ENCODE measurements around the gene MYO10. TPM values are rescaled to one million over a fixed set of nuclear protein-coding genes. Genes with fewer than 3 reads are reported as not detected.

The MYO10 gene
- total RNA-seq, 1 donor from 2014 or later = 56.7 TPM

DNA sequence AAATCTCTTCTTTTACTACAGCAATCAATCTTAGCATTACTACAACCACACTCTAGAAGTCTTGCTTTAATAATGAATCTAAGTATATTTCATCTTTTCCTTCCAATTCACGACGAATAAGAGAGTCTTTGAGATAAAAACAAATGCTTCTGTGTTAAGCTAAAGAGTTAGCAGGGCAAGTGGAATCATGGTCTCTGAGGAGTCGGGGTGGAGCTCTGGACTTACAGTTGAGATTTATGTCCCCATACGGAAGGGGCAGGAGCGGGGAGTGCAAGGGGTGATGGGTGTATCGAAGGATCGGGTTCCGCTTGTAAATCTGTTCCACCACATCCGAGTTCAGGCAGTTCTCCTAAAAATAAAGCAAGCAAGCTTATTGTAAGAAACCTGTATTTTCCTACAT is 260.3 kb downstream of the MYO10 start:
- Mint-ChIP-seq H3K27me3 (ENCODE audit: low read depth) (no peaks in the 10 kb centered on the region), H3K4me1 (peaks cover 13% of the 10 kb centered on the region), H3K36me3 (peaks cover 59% of the 10 kb centered on the region), H3K27ac (peak overlapping the region; percentile 51), H3K4me3 (no peak overlapping the region), H3K9me3 (no peaks in the 10 kb centered on the region)
- no peak for DNase-seq (ENCODE audit: low spot score in 2 of 2, unreplicated experiment in 2 of 2)
- TF ChIP-seq, protein P1, sequence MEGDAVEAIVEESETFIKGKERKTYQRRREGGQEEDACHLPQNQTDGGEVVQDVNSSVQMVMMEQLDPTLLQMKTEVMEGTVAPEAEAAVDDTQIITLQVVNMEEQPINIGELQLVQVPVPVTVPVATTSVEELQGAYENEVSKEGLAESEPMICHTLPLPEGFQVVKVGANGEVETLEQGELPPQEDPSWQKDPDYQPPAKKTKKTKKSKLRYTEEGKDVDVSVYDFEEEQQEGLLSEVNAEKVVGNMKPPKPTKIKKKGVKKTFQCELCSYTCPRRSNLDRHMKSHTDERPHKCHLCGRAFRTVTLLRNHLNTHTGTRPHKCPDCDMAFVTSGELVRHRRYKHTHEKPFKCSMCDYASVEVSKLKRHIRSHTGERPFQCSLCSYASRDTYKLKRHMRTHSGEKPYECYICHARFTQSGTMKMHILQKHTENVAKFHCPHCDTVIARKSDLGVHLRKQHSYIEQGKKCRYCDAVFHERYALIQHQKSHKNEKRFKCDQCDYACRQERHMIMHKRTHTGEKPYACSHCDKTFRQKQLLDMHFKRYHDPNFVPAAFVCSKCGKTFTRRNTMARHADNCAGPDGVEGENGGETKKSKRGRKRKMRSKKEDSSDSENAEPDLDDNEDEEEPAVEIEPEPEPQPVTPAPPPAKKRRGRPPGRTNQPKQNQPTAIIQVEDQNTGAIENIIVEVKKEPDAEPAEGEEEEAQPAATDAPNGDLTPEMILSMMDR (IDR thresholded peaks at IDR 0.05; ENCODE audit: unreplicated experiment) = no peak

DNA sequence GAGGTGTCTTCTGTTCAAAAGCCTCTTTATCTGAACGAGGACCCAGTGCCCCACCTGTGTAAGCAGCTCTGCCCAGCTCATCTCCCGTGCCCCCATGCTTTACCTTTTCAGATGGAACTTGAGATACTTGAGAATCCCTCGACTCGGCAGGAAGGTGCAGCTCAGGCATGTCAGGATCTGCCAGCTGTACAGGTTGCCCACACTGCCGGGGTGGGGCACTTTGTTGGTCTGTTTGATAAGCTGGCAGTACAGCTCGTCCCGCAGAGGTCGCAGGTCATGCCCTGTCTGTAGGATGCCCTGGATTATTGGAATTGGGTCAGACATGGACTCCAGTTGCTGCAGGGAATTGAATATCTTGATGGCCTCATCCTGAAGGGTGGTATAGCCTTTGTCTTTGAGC is 261.3 kb downstream of the MYO10 start:
- TF ChIP-seq, protein P1 (IDR thresholded peaks at IDR 0.05; ENCODE audit: unreplicated experiment) = no peak
- peaks cover 53% of the 10 kb centered on the region for H3K36me3 Mint-ChIP-seq
- DNase-seq (ENCODE audit: low spot score in 2 of 2, unreplicated experiment in 2 of 2) = no peak
- no peaks in the 10 kb centered on the region for H3K9me3 Mint-ChIP-seq
- H3K27ac Mint-ChIP-seq = no peak overlapping the region
- H3K4me1 Mint-ChIP-seq = peaks cover 21% of the 10 kb centered on the region
- H3K27me3 Mint-ChIP-seq (ENCODE audit: low read depth) = no peaks in the 10 kb centered on the region
- H3K4me3 Mint-ChIP-seq = no peak overlapping the region

DNA sequence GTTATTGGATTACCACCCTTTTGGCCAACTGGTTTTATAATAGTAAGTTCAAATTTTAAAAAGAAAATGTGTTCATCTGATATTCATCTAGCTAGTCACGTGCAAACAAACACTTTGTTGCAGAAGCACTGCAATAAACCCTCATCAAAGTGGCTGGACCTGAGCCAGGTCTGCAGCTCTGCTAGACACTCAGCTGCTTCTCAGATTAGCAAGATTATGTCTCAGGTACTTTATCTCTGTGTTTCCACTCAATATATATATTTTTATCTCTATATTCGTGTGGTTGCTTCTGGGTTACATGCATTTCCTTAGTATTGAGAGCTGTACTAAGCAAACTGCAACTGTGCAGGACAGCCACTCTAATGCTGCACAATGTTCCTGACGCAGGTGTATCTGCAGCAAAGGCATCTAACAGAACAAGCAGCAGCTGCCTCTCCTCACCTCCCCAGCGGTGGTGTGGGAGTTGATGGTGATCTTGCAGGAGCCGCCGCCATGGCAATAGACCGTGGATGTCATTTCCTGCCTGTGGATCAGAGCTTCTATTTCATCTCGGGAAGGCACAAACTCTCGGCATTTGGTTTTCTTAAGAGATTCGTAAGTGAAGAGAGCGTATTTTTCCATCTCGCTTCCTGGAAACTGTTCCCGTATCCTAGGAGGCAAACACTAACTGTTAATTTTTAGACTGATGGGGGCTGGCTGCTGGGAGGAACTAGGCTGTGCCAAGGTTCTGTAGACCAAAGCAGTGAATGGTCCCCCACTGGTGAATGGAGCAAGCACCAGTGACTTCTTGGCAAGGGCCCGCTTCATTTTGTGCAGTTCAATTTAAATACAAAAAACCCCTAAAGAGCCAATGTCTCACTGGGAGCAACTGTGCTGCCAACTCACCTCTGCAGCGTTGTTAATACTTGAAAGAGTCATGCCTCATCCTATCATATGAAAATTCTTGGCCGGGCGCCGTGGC is 262.6 kb downstream of the MYO10 start:
- Mint-ChIP-seq H3K27ac (peak overlapping the region; percentile 66), H3K36me3 (peaks cover 48% of the 10 kb centered on the region), H3K27me3 (ENCODE audit: low read depth) (no peaks in the 10 kb centered on the region), H3K4me3 (no peak overlapping the region), H3K4me1 (peaks cover 31% of the 10 kb centered on the region), H3K9me3 (no peaks in the 10 kb centered on the region)
- TF ChIP-seq, protein P1 (IDR thresholded peaks at IDR 0.05; ENCODE audit: unreplicated experiment) = no peak
- no peak for DNase-seq (ENCODE audit: low spot score in 2 of 2, unreplicated experiment in 2 of 2)

DNA sequence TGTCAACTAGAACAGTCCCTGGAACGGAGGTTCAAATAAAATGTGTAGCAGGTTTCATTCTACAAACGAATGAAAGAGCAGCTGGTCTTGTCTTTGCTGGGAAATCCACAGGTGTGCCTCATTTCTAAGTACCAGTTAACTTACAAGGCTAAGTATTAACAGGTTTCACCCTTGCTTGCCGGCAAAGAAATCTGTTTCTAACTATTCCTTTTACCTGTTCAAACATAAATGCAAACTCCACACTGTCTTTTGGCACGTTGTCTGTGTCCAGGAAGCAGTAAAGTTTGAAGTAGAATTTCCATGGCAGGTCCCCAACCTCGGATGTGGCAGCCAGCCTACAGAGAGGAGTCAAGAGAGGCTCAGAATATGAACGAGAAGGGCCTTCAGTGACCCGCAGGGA is 264.9 kb downstream of the MYO10 start:
- no peaks in the 10 kb centered on the region for H3K27me3 Mint-ChIP-seq (ENCODE audit: low read depth)
- TF ChIP-seq, protein P1 (IDR thresholded peaks at IDR 0.05; ENCODE audit: unreplicated experiment) = no peak
- H3K4me1 Mint-ChIP-seq = peaks cover 45% of the 10 kb centered on the region
- H3K36me3 Mint-ChIP-seq = peaks cover 52% of the 10 kb centered on the region
- no peak for DNase-seq (ENCODE audit: low spot score in 2 of 2, unreplicated experiment in 2 of 2)
- no peak overlapping the region for H3K27ac Mint-ChIP-seq
- H3K4me3 Mint-ChIP-seq = no peak overlapping the region
- H3K9me3 Mint-ChIP-seq = no peaks in the 10 kb centered on the region

DNA sequence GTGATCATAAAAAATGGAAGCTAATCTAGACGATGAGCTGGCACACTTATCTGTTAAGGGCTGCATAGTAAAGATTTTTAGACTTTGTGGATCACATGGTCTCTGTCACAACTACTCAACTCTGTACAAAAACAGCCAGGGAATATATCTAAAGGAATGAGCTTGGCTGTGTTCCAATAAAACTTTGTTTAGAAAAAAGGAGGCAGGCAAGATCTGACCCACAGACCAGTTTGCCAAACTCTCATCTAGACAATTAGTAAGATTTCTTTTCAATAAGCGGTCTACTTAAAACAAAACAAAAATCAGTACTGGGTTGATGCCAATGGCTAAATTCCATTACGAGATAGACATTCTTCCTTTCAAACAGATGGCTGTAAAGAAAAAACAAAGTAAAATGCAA is 266.3 kb downstream of the MYO10 start:
- Mint-ChIP-seq H3K9me3 (no peaks in the 10 kb centered on the region), H3K27ac (peak overlapping the region; percentile 75), H3K36me3 (peaks cover 42% of the 10 kb centered on the region)

More for the DNA sequence above, 266.3 kb downstream of the MYO10 start:
- peaks cover 49% of the 10 kb centered on the region for H3K4me1 Mint-ChIP-seq
- no peaks in the 10 kb centered on the region for H3K27me3 Mint-ChIP-seq (ENCODE audit: low read depth)
- H3K4me3 Mint-ChIP-seq = no peak overlapping the region
- TF ChIP-seq, protein P1 (IDR thresholded peaks at IDR 0.05; ENCODE audit: unreplicated experiment) = no peak
- DNase-seq (ENCODE audit: low spot score in 2 of 2, unreplicated experiment in 2 of 2) = no peak
